Upper lobe of right lung (tissue), 1 donor: ENCODE measurements around the gene WNK2. TPM values are rescaled to one million over a fixed set of nuclear protein-coding genes. Genes with fewer than 3 reads are reported as not detected.

Experiments
- ATAC-seq: fragments of 200-7000 bp; cut with Tn5 transposase; one replicate; pipeline ENCODE4 v1.9.1; 2020; ENCODE audit warnings: mild to moderate bottlenecking, moderate library complexity
- DNase-seq: peaks from one replicate; pipeline ENCODE4 v3.0.0-alpha.2; 2020
- H3K27ac ChIP-seq: fragments of 200-600 bp; one replicate; pipeline ENCODE4 v1.8.0; 2022
- H3K27me3 ChIP-seq: fragments of 200-600 bp; one replicate; pipeline ENCODE4 v1.8.0; 2022; ENCODE audit warnings: mild to moderate bottlenecking
- H3K36me3 ChIP-seq: fragments of 200-600 bp; one replicate; pipeline ENCODE4 v1.8.0; 2022
- H3K4me1 ChIP-seq: fragments of 200-600 bp; one replicate; pipeline ENCODE4 v1.8.0; 2022
- H3K4me3 ChIP-seq: fragments of 200-600 bp; one replicate; pipeline ENCODE4 v1.8.0; 2022; ENCODE audit warnings: mild to moderate bottlenecking
- H3K9me3 ChIP-seq: fragments of 200-600 bp; one replicate; pipeline ENCODE4 v1.8.0; 2022
- CTCF ChIP-seq: fragments of 200-600 bp; IDR thresholded peaks from one replicate; pipeline ENCODE4 v1.8.0; 2022; ENCODE audit warnings: antibody characterized with exemption
- intact Hi-C: fragments of 100-400 bp; cut with DNase I; formaldehyde crosslinking; loops from one replicate; pipeline ENCODE4 v1.11.0; 2022
- long read RNA-seq: library from polyadenylated mRNA; unstranded; transcript quantifications from one replicate; pipeline ENCODE4 v2.0.0, GENCODE V29; 2021
- total RNA-seq: library from RNA; stranded (reverse); fragmentation: NEBNext Ultra II Directional; extraction: Animal tissue kit (Norgen Biotek cat#: 25700); gene quantifications from one replicate; pipeline ENCODE4 v1.2.1, GENCODE V29; 2021
- donor health status: DM: no; HTN: yes; CAD: no; lungs with severe emphysema.

Gene WNK2
- total RNA-seq: 0.35 TPM
- long read RNA-seq, partial matches to known transcripts: 0 of 1 reads
- long read RNA-seq, other reads (novel, unspliced or antisense): 1 of 1 reads

GRCh38 chr9:93183663-93184431, at the start of gene WNK2:
WNK2 (plus strand) TSS chr9:93184139; CDS start chr9:93184930, 791 bp downstream.
- intact Hi-C loops: no loop called here
- Histone ChIP-seq H3K4me3 (peak within 1 kb of the TSS; percentile 42), H3K27me3 (peaks cover 36% of the 10 kb centered on the region), H3K4me1 (peaks cover 5% of the 10 kb centered on the region), H3K36me3 (no peaks in the 10 kb centered on the region), H3K27ac (no peak within 1 kb of the TSS), H3K9me3 (no peaks in the 10 kb centered on the region)
- no peak for TF ChIP-seq CTCF
- ATAC-seq (peak; percentile 75), DNase-seq (no peak)

- peak overlapping the region; percentile 96 for H3K27ac ChIP-seq
- intact Hi-C loops: no loop called here
- no peaks in the 10 kb centered on the region for H3K27me3 ChIP-seq
- ATAC-seq: no peak
- peak overlapping the region; percentile 91 for H3K4me3 ChIP-seq
- TF ChIP-seq CTCF: no peak
- H3K4me1 ChIP-seq: peaks cover 44% of the 10 kb centered on the region
- H3K9me3 ChIP-seq: no peaks in the 10 kb centered on the region
- no peak for DNase-seq
- H3K36me3 ChIP-seq: no peaks in the 10 kb centered on the region
These were observed 49.0 kb upstream of the WNK2 start for GRCh38 chr9:93134740-93135444.

- H3K4me1 ChIP-seq: peaks cover 34% of the 10 kb centered on the region
- H3K36me3 ChIP-seq: no peaks in the 10 kb centered on the region
- intact Hi-C loops: no loop called here
- H3K27ac ChIP-seq: no peak overlapping the region
- ATAC-seq (peak; percentile 4), DNase-seq (no peak)
- no peaks in the 10 kb centered on the region for H3K27me3 ChIP-seq
- H3K4me3 ChIP-seq: no peak overlapping the region
- H3K9me3 ChIP-seq: no peaks in the 10 kb centered on the region
- no peak for TF ChIP-seq CTCF
These were observed 47.9 kb upstream of the WNK2 start for GRCh38 chr9:93136011-93136440.

- Histone ChIP-seq H3K4me3 (no peak overlapping the region), H3K4me1 (peaks cover 21% of the 10 kb centered on the region), H3K9me3 (no peaks in the 10 kb centered on the region), H3K27ac (no peak overlapping the region), H3K27me3 (no peaks in the 10 kb centered on the region), H3K36me3 (no peaks in the 10 kb centered on the region)
- TF ChIP-seq CTCF: no peak
- ATAC-seq (no peak), DNase-seq (peak; percentile 68)
- intact Hi-C loops: no loop called here
These were observed 46.6 kb upstream of the WNK2 start for GRCh38 chr9:93137362-93137761.

- ATAC-seq: no peak
- intact Hi-C loops: no loop called here
- no peaks in the 10 kb centered on the region for H3K36me3 ChIP-seq
- H3K9me3 ChIP-seq: no peaks in the 10 kb centered on the region
- H3K4me3 ChIP-seq: no peak overlapping the region
- H3K4me1 ChIP-seq: peaks cover 12% of the 10 kb centered on the region
- H3K27ac ChIP-seq: no peak overlapping the region
- TF ChIP-seq CTCF: no peak
- no peak for DNase-seq
- no peaks in the 10 kb centered on the region for H3K27me3 ChIP-seq
These were observed 45.7 kb upstream of the WNK2 start for GRCh38 chr9:93138171-93138764.
